SK-N-SH (cell line): ENCODE results near the gene SP3. TPM values are rescaled to one million over a fixed set of nuclear protein-coding genes. Genes with fewer than 3 reads are reported as not detected.

Experiments
- CTCF ChIA-PET: fragments of 300-600, 350-600 bp; formaldehyde crosslinking; extraction: SDS; loops from one replicate; lab custom pipeline; 2021; lab: Yijun Ruan, JAX
- POLR2A ChIA-PET: fragments of 350-600 bp; sonication (Branson Sonifier 250); formaldehyde crosslinking; extraction: SDS; loops from one replicate; lab custom pipeline; 2020; ENCODE audit warnings: antibody characterized with exemption, inconsistent platforms; lab: Yijun Ruan, JAX
- DNase-seq: peaks from one replicate; pipeline ENCODE4 v3.0.0; 2012
- H2AFZ ChIP-seq: fragments of 200-600 bp; sonication (generic); 2 replicates; pipeline ENCODE4 v1.8.1; 2016; ENCODE audit warnings: antibody characterized with exemption, mild to moderate bottlenecking, low read depth
- H3F3A ChIP-seq: fragments of 200-600 bp; sonication (generic); replicated peaks from 2 replicates; pipeline ENCODE3; 2016; ENCODE audit warnings: antibody characterized with exemption, mild to moderate bottlenecking; ENCODE audit not compliant: insufficient read depth
- H3K27ac ChIP-seq, 2 experiments: fragments of 200-500 bp in 1 of 2; fragments of 200-600 bp in 1 of 2; sonication (Bioruptor generic) in 1 of 2; sonication (generic), shearing (Covaris generic) in 1 of 2; 2 replicates each; pipeline versions ENCODE4 v1.5.1 to v1.6.1; 2014 to 2016; ENCODE audit warnings: low read depth in 2 of 2, inconsistent platforms in 1 of 2, low read length in 1 of 2, mild to moderate bottlenecking in 1 of 2, mixed read lengths in 1 of 2
- H3K27me3 ChIP-seq: fragments of 200-600 bp; sonication (generic), shearing (Covaris generic); 2 replicates; pipeline ENCODE4 v1.6.1; 2016; ENCODE audit warnings: mixed run types; ENCODE audit not compliant: insufficient read depth
- H3K36me3 ChIP-seq, 2 experiments: fragments of 200-500 bp in 1 of 2; fragments of 200-600 bp in 1 of 2; sonication (Bioruptor generic) in 1 of 2; sonication (generic) in 1 of 2; replicated peaks in 1 of 2; 2 replicates each; pipeline versions ENCODE3 to v1.5.1; 2014 to 2016; ENCODE audit warnings: low read length in 1 of 2, mild to moderate bottlenecking in 1 of 2; ENCODE audit not compliant: insufficient read depth in 2 of 2, control insufficient read depth in 1 of 2
- H3K4me1 ChIP-seq, 2 experiments: fragments of 200-500 bp in 1 of 2; fragments of 200-600 bp in 1 of 2; sonication (Bioruptor generic) in 1 of 2; sonication (generic), shearing (Covaris generic) in 1 of 2; 2 replicates each; pipeline versions ENCODE4 v1.5.1 to v1.6.1; 2014 to 2016; ENCODE audit warnings: low read depth in 1 of 2, low read length in 1 of 2, mixed run types in 1 of 2; ENCODE audit not compliant: insufficient read depth in 2 of 2, control insufficient read depth in 1 of 2
- H3K4me2 ChIP-seq: fragments of 200-600 bp; sonication (generic), shearing (Covaris generic); 2 replicates; pipeline ENCODE4 v1.6.1; 2017; ENCODE audit warnings: mixed run types
- H3K4me3 ChIP-seq, 2 experiments: fragments of 200-500 bp in 1 of 2; fragments of 200-600 bp in 1 of 2; sonication (Bioruptor generic) in 1 of 2; sonication (generic), shearing (Covaris generic) in 1 of 2; 2 replicates each; pipeline versions ENCODE4 v1.5.1 to v1.8.1; 2014 to 2016; ENCODE audit warnings: low read depth in 2 of 2, inconsistent platforms in 1 of 2, low read length in 1 of 2, mild to moderate bottlenecking in 1 of 2, mixed read lengths in 1 of 2, moderate library complexity in 1 of 2
- H3K79me2 ChIP-seq: fragments of 200-600 bp; sonication (generic); 2 replicates; pipeline ENCODE4 v1.8.1; 2017; ENCODE audit warnings: mild to moderate bottlenecking; ENCODE audit not compliant: insufficient read depth
- H3K9ac ChIP-seq: fragments of 200-600 bp; sonication (generic); 2 replicates; pipeline ENCODE4 v1.6.1; 2017; ENCODE audit warnings: mixed run types
- H3K9me2 ChIP-seq: fragments of 200-600 bp; sonication (generic); 2 replicates; pipeline ENCODE4 v1.6.1; 2017; ENCODE audit warnings: mixed run types
- H3K9me3 ChIP-seq: fragments of 200-600 bp; sonication (generic); 2 replicates; pipeline ENCODE4 v1.6.1; 2017; ENCODE audit warnings: mixed run types, mild to moderate bottlenecking, moderate library complexity
- H4K20me1 ChIP-seq: fragments of 200-600 bp; sonication (generic); 2 replicates; pipeline ENCODE4 v1.6.1; 2017; ENCODE audit warnings: mild to moderate bottlenecking, mixed run types; ENCODE audit not compliant: insufficient read depth
- CHD2 ChIP-seq: fragments of 150-350 bp; IDR thresholded peaks from 2 replicates; pipeline ENCODE4 v1.6.1; 2018; ENCODE audit warnings: low read length; ENCODE audit not compliant: partially characterized antibody
- ELF1 ChIP-seq: IDR thresholded peaks from 2 replicates; pipeline ENCODE4 v1.4.0; 2012
- EZH2phosphoT487 ChIP-seq: fragments of 200-600 bp; sonication (generic); IDR thresholded peaks from 2 replicates; pipeline ENCODE4 v1.6.1; 2017; ENCODE audit warnings: low read depth, mixed run types, mild to moderate bottlenecking, antibody characterized with exemption, moderate library complexity, borderline replicate concordance
- FOXM1 ChIP-seq: IDR thresholded peaks from 2 replicates; pipeline ENCODE4 v1.4.0; 2012; ENCODE audit warnings: low read depth, mild to moderate bottlenecking
- GATA2 ChIP-seq: sonication (generic); formaldehyde crosslinking; IDR thresholded peaks from 2 replicates; pipeline ENCODE4 v1.5.0; 2020; ENCODE audit warnings: mild to moderate bottlenecking, missing genetic modification reagents
- MAX ChIP-seq: IDR thresholded peaks from 2 replicates; pipeline ENCODE4 v1.4.0; 2012; ENCODE audit warnings: low read depth
- MEF2A ChIP-seq: IDR thresholded peaks from 2 replicates; pipeline ENCODE4 v1.4.0; 2012; ENCODE audit warnings: low read depth, borderline replicate concordance
- PBX3 ChIP-seq: IDR thresholded peaks from 2 replicates; pipeline ENCODE4; 2012
- POLR2AphosphoS5 ChIP-seq: IDR thresholded peaks from 2 replicates; pipeline ENCODE4 v1.6.1; 2012; ENCODE audit warnings: low read depth, low read length
- RXRA ChIP-seq: IDR thresholded peaks from 2 replicates; pipeline ENCODE4 v1.4.0; 2012; ENCODE audit warnings: low read depth, mild to moderate bottlenecking, borderline replicate concordance
- SIN3A ChIP-seq: IDR thresholded peaks from 2 replicates; pipeline ENCODE4 v1.6.1; 2012; ENCODE audit warnings: low read depth, mild to moderate bottlenecking, low read length, moderate library complexity, borderline replicate concordance
- SMC3 ChIP-seq: IDR thresholded peaks from 2 replicates; pipeline ENCODE4 v1.6.1; 2012; ENCODE audit warnings: low read depth, low read length, improper control_type of control experiment
- TEAD4 ChIP-seq: IDR thresholded peaks from 2 replicates; pipeline ENCODE4 v1.4.0; 2012; ENCODE audit warnings: mild to moderate bottlenecking, borderline replicate concordance; ENCODE audit not compliant: insufficient read depth
- WGBS: methylation state at CpG from one replicate; pipeline ENCODE4 v1.1.6; 2017; ENCODE audit warnings: low lambda C conversion rate; 5-methylcytosine and 5-hydroxymethylcytosine counted together
- polyA plus RNA-seq, 3 experiments: library from polyadenylated mRNA; depleted of rRNA; stranded (reverse); fragments of >200 nt; gene quantifications; 2 replicates each; pipeline ENCODE4 v1.2.3, GENCODE V29; 2012
- TF ChIP-seq, protein P1 (sequence below): IDR thresholded peaks from 2 replicates; pipeline ENCODE4 v1.4.0; 2012; ENCODE audit warnings: low read depth, borderline replicate concordance

Gene SP3
- polyA plus RNA-seq, 1 of the 3 experiments (the other 2 are of a cell fraction) = 23.1 TPM

DNA sequence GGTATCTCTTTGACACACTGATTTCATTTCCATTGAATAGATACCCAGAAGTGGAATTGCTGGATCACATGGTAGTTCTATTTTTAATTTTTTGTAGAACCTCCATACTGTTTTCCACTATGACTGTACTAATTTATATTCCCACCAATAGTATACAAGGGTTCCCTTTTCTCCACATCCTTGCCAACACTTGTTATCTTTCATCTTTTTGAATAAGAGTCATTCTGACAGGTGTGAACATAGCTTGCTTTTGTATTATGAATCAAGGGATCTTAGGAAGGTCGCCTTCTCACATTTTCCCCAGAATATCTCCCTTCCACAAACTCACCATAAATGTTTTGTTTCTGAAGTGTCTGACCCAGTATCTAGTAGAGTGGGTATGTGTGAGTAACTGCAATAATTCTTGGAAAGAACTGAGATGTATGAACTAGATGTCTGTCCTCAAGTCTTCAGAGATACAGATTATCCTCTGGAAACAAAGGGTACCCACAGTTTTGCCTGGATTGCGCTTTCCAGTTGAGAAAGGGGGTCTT, 17.1 kb upstream of the SP3 start (continued):
- TF ChIP-seq EZH2phosphoT487 (no peak), POLR2AphosphoS5 (no peak), GATA2 (no peak), MEF2A (no peak), TEAD4 (no peak)

DNA sequence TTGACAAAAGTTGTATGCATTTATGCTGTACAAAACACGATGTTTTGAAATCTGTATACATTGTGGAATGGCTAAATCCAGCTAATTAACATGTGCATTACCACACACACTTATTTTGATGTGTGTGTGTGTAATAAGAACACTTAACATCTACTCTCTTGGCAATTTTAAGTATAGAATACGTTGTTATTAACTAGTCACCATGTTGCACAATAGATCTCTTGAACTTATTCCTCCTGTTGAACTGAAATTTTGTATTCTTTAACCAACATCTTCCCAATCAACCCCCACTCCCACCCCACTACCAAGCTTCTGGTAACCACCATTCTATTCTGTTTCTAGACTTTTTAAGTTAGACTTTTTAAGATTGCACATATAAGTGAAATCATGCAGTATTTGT, 16.3 kb upstream of the SP3 start:
- no peaks in the 10 kb centered on the region for H3K9me2 ChIP-seq
- H3K9ac ChIP-seq = no peak overlapping the region
- H3K27ac ChIP-seq = no peak overlapping the region
- no peak overlapping the region for H3K4me2 ChIP-seq
- no peak for DNase-seq
- no peak overlapping the region for H3K4me3 ChIP-seq
- no peak overlapping the region for H2AFZ ChIP-seq
- no peaks in the 10 kb centered on the region for H3K79me2 ChIP-seq
- CTCF ChIA-PET = interaction anchor here (1.1 to 1.9 kb wide), 2 partner anchors 10 to 44 kb away, joined by 4 read pairs; no protein-coding TSS in a partner anchor
- H3K4me1 ChIP-seq = peaks cover 0 to 16% of the 10 kb centered on the region in 2 experiments; a peak in 2 of 4 replicates
- H3K36me3 ChIP-seq = no peaks in the 10 kb centered on the region
- POLR2A ChIA-PET = no interaction called here
- no peaks in the 10 kb centered on the region for H4K20me1 ChIP-seq
- no peaks in the 10 kb centered on the region for H3K27me3 ChIP-seq
- WGBS = 66% methylated on average over 2 of the region's 2 CpGs
- TF ChIP-seq SMC3 (no peak), ELF1 (no peak), MAX (no peak), RXRA (no peak), SIN3A (no peak), FOXM1 (no peak), PBX3 (no peak), CHD2 (no peak)
- TF ChIP-seq, protein P1, sequence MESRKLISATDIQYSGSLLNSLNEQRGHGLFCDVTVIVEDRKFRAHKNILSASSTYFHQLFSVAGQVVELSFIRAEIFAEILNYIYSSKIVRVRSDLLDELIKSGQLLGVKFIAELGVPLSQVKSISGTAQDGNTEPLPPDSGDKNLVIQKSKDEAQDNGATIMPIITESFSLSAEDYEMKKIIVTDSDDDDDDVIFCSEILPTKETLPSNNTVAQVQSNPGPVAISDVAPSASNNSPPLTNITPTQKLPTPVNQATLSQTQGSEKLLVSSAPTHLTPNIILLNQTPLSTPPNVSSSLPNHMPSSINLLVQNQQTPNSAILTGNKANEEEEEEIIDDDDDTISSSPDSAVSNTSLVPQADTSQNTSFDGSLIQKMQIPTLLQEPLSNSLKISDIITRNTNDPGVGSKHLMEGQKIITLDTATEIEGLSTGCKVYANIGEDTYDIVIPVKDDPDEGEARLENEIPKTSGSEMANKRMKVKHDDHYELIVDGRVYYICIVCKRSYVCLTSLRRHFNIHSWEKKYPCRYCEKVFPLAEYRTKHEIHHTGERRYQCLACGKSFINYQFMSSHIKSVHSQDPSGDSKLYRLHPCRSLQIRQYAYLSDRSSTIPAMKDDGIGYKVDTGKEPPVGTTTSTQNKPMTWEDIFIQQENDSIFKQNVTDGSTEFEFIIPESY = no peak
- H3F3A ChIP-seq = no peaks in the 10 kb centered on the region
- no peaks in the 10 kb centered on the region for H3K9me3 ChIP-seq
